Stomach smooth muscle (tissue), 2 donors: ENCODE results near the gene MVB12B.

Source experiments
- H3K27ac ChIP-seq: one replicate; pipeline ENCODE4 v1.7.0; 2013; ENCODE audit warnings: mild to moderate bottlenecking, low read length, inconsistent platforms
- H3K27me3 ChIP-seq, 2 donors: one replicate each; pipeline ENCODE4 v1.7.0; 2013; ENCODE audit warnings: low read length in 2 of 2; ENCODE audit not compliant: insufficient read depth in 2 of 2, control insufficient read depth in 1 of 2
- H3K36me3 ChIP-seq, 2 donors: one replicate each; pipeline ENCODE4 v1.7.0; 2013; ENCODE audit warnings: low read length in 2 of 2; ENCODE audit not compliant: control insufficient read depth in 2 of 2, insufficient read depth in 2 of 2
- H3K4me1 ChIP-seq: one replicate; pipeline ENCODE4 v1.7.0; 2013; ENCODE audit warnings: low read length; ENCODE audit not compliant: control insufficient read depth, insufficient read depth
- H3K4me3 ChIP-seq, 2 donors: one replicate each; pipeline ENCODE4 v1.7.0; 2013; ENCODE audit warnings: low read length in 2 of 2
- H3K9ac ChIP-seq, 2 donors: one replicate each; pipeline ENCODE4 v1.7.0; 2013; ENCODE audit warnings: low read length in 2 of 2, mild to moderate bottlenecking in 1 of 2
- H3K9me3 ChIP-seq, 2 donors: one replicate each; pipeline ENCODE4 v1.7.0; 2013; ENCODE audit warnings: low read length in 2 of 2; ENCODE audit not compliant: control insufficient read depth in 2 of 2
- donor health status: healthy.
- donor health status: Pancreatic carcinoma.

MVB12B gene

GRCh38 chr9:126508171-126508591 is 181.6 kb downstream of the MVB12B start:
- no peak overlapping the region for H3K4me3 ChIP-seq
- H3K9ac ChIP-seq: no peak overlapping the region
- H3K9me3 ChIP-seq: no peaks in the 10 kb centered on the region
- peaks cover 4 to 5% of the 10 kb centered on the region in 2 donors for H3K27me3 ChIP-seq
- H3K27ac ChIP-seq: no peak overlapping the region
- H3K4me1 ChIP-seq: no peaks in the 10 kb centered on the region
- H3K36me3 ChIP-seq: peaks cover 4 to 5% of the 10 kb centered on the region in 2 donors

- H3K27me3 ChIP-seq: peaks cover 11 to 12% of the 10 kb centered on the region in 2 donors
- no peak overlapping the region for H3K4me3 ChIP-seq
- no peaks in the 10 kb centered on the region for H3K9me3 ChIP-seq
- H3K9ac ChIP-seq: no peak overlapping the region
- peaks cover 2% of the 10 kb centered on the region for H3K4me1 ChIP-seq
- H3K27ac ChIP-seq: no peak overlapping the region
- H3K36me3 ChIP-seq: peaks cover 0 to under 1% of the 10 kb centered on the region in 2 donors
These were observed 182.3 kb downstream of the MVB12B start for GRCh38 chr9:126508928-126509327.

- no peak overlapping the region for H3K9ac ChIP-seq
- H3K4me1 ChIP-seq: peaks cover 6% of the 10 kb centered on the region
- no peaks in the 10 kb centered on the region for H3K9me3 ChIP-seq
- H3K27ac ChIP-seq: no peak overlapping the region
- no peaks in the 10 kb centered on the region for H3K36me3 ChIP-seq
- H3K4me3 ChIP-seq: no peak overlapping the region
- peaks cover 14 to 20% of the 10 kb centered on the region in 2 donors for H3K27me3 ChIP-seq
These were observed 183.1 kb downstream of the MVB12B start for GRCh38 chr9:126509718-126510117.

GRCh38 chr9:126510564-126510963 is 183.9 kb downstream of the MVB12B start:
- Histone ChIP-seq H3K4me1 (peaks cover 6% of the 10 kb centered on the region), H3K9me3 (no peaks in the 10 kb centered on the region), H3K9ac (no peak overlapping the region), H3K36me3 (no peaks in the 10 kb centered on the region), H3K4me3 (no peak overlapping the region), H3K27me3 (peaks cover 21 to 27% of the 10 kb centered on the region in 2 donors), H3K27ac (no peak overlapping the region)

- H3K27me3 ChIP-seq: peaks cover 27 to 33% of the 10 kb centered on the region in 2 donors
- H3K4me3 ChIP-seq: no peak overlapping the region
- no peak overlapping the region for H3K27ac ChIP-seq
- peaks cover 6% of the 10 kb centered on the region for H3K4me1 ChIP-seq
- no peak overlapping the region for H3K9ac ChIP-seq
- no peaks in the 10 kb centered on the region for H3K9me3 ChIP-seq
- H3K36me3 ChIP-seq: no peaks in the 10 kb centered on the region
These were observed 184.8 kb downstream of the MVB12B start for GRCh38 chr9:126511411-126511810.

- Histone ChIP-seq H3K27me3 (peaks cover 40 to 53% of the 10 kb centered on the region in 2 donors), H3K4me3 (no peak overlapping the region), H3K9me3 (no peaks in the 10 kb centered on the region), H3K36me3 (no peaks in the 10 kb centered on the region), H3K4me1 (peaks cover 15% of the 10 kb centered on the region), H3K27ac (no peak overlapping the region), H3K9ac (no peak overlapping the region)
These were observed 186.8 kb downstream of the MVB12B start for GRCh38 chr9:126513159-126514036.

GRCh38 chr9:126514037-126514821 is 187.6 kb downstream of the MVB12B start:
- H3K36me3 ChIP-seq: no peaks in the 10 kb centered on the region
- peaks cover 48 to 61% of the 10 kb centered on the region in 2 donors for H3K27me3 ChIP-seq
- H3K27ac ChIP-seq: no peak overlapping the region
- H3K9ac ChIP-seq: no peak overlapping the region
- H3K9me3 ChIP-seq: no peaks in the 10 kb centered on the region
- H3K4me1 ChIP-seq: peaks cover 15% of the 10 kb centered on the region
- no peak overlapping the region for H3K4me3 ChIP-seq

GRCh38 chr9:126515001-126515872 is 188.6 kb downstream of the MVB12B start:
- Histone ChIP-seq H3K27ac (no peak overlapping the region), H3K27me3 (peaks cover 50 to 71% of the 10 kb centered on the region in 2 donors), H3K9me3 (no peaks in the 10 kb centered on the region), H3K4me1 (peaks cover 15% of the 10 kb centered on the region), H3K36me3 (no peaks in the 10 kb centered on the region), H3K4me3 (no peak overlapping the region), H3K9ac (no peak overlapping the region)

- H3K27ac ChIP-seq: no peak overlapping the region
- no peak overlapping the region for H3K9ac ChIP-seq
- no peaks in the 10 kb centered on the region for H3K9me3 ChIP-seq
- peaks cover 15% of the 10 kb centered on the region for H3K4me1 ChIP-seq
- H3K36me3 ChIP-seq: no peaks in the 10 kb centered on the region
- no peak overlapping the region for H3K4me3 ChIP-seq
- peaks cover 51 to 68% of the 10 kb centered on the region in 2 donors for H3K27me3 ChIP-seq
These were observed 189.4 kb downstream of the MVB12B start for GRCh38 chr9:126515873-126516505.

- Histone ChIP-seq H3K4me3 (peak overlapping the region in 1 of 2 donors; percentile 66), H3K4me1 (peaks cover 16% of the 10 kb centered on the region), H3K27ac (no peak overlapping the region), H3K9me3 (no peaks in the 10 kb centered on the region), H3K9ac (no peak overlapping the region), H3K36me3 (no peaks in the 10 kb centered on the region), H3K27me3 (peaks cover 51 to 68% of the 10 kb centered on the region in 2 donors)
These were observed 189.9 kb downstream of the MVB12B start for GRCh38 chr9:126516561-126516935.
